GM23338 (cell line): ENCODE measurements around the gene FGGY. TPM values are rescaled to one million over a fixed set of nuclear protein-coding genes. Genes with fewer than 3 reads are reported as not detected.

Experiments used
- ATAC-seq: fragments of 200-7000 bp; cut with Tn5 transposase; 3 replicates; pipeline ENCODE4 v1.9.1; 2020
- DNase-seq: peaks from one replicate; pipeline ENCODE4 v3.0.0-alpha.2; 2015; ENCODE audit warnings: low spot score
- H2AFZ ChIP-seq: fragments of 200-600 bp; sonication (generic); 2 replicates; pipeline ENCODE4 v1.8.0; 2016; ENCODE audit warnings: antibody characterized with exemption, mild to moderate bottlenecking, moderate library complexity
- H3F3A ChIP-seq: fragments of 200-600 bp; sonication (generic); replicated peaks from 2 replicates; pipeline ENCODE4 v1.8.0; 2017; ENCODE audit warnings: antibody characterized with exemption, mixed run types, low read depth
- H3K27ac ChIP-seq: fragments of 200-600 bp; sonication (generic); 2 replicates; pipeline ENCODE4 v1.6.1; 2016; ENCODE audit warnings: low read depth
- H3K27me3 ChIP-seq: fragments of 200-600 bp; sonication (generic); 2 replicates; pipeline ENCODE4 v1.8.0; 2016; ENCODE audit warnings: mild to moderate bottlenecking, mixed run types, moderate library complexity; ENCODE audit not compliant: insufficient read depth
- H3K36me3 ChIP-seq: fragments of 200-600 bp; sonication (generic); 2 replicates; pipeline ENCODE4 v1.8.0; 2016; ENCODE audit warnings: mild to moderate bottlenecking; ENCODE audit not compliant: insufficient read depth
- H3K4me1 ChIP-seq: fragments of 200-600 bp; sonication (generic); 2 replicates; pipeline ENCODE4 v1.8.0; 2016; ENCODE audit warnings: mild to moderate bottlenecking, moderate library complexity; ENCODE audit not compliant: insufficient read depth
- H3K4me2 ChIP-seq: fragments of 200-600 bp; sonication (generic); 2 replicates; pipeline ENCODE4 v1.7.1; 2017; ENCODE audit warnings: mixed run types
- H3K4me3 ChIP-seq: fragments of 200-600 bp; sonication (generic); 2 replicates; pipeline ENCODE4 v1.6.1; 2016; ENCODE audit warnings: mixed run types
- H3K79me2 ChIP-seq: fragments of 200-600 bp; sonication (generic); replicated peaks from 2 replicates; pipeline ENCODE4 v1.8.0; 2017; ENCODE audit warnings: mild to moderate bottlenecking; ENCODE audit not compliant: insufficient read depth
- H3K9me2 ChIP-seq: fragments of 200-600 bp; sonication (generic); 2 replicates; pipeline ENCODE4 v1.8.0; 2017; ENCODE audit not compliant: insufficient read depth
- H4K20me1 ChIP-seq: fragments of 200-600 bp; sonication (generic); replicated peaks from 2 replicates; pipeline ENCODE4 v1.8.0; 2017; ENCODE audit warnings: mild to moderate bottlenecking; ENCODE audit not compliant: insufficient read depth
- H3K27ac Mint-ChIP-seq: 2 replicates; pipeline ENCODE4 v1.8.0; 2020; ENCODE audit warnings: inconsistent platforms, mild to moderate bottlenecking, moderate library complexity, mixed read lengths
- H3K27me3 Mint-ChIP-seq: 3 replicates; pipeline ENCODE4 v1.8.0; 2022; ENCODE audit warnings: low read depth, mild to moderate bottlenecking, moderate library complexity, mixed read lengths, inconsistent platforms; ENCODE audit not compliant: insufficient read depth, poor library complexity
- H3K36me3 Mint-ChIP-seq: 3 replicates; pipeline ENCODE4 v1.8.0; 2021; ENCODE audit warnings: low read depth, mild to moderate bottlenecking, inconsistent platforms, moderate library complexity, mixed read lengths
- H3K4me1 Mint-ChIP-seq: 3 replicates; pipeline ENCODE4 v1.8.0; 2020; ENCODE audit warnings: mild to moderate bottlenecking, inconsistent platforms, mixed read lengths
- H3K4me3 Mint-ChIP-seq: 3 replicates; pipeline ENCODE4 v1.8.0; 2021; ENCODE audit warnings: moderate library complexity, mild to moderate bottlenecking, inconsistent platforms, mixed read lengths
- H3K9me3 Mint-ChIP-seq: 3 replicates; pipeline ENCODE4 v1.8.0; 2020; ENCODE audit warnings: moderate library complexity, mild to moderate bottlenecking, inconsistent platforms, mixed read lengths
- CREB1 ChIP-seq: fragments of 250-450 bp; sonication (Bioruptor Pico); IDR thresholded peaks from 2 replicates; pipeline ENCODE4 v1.5.0; 2020; ENCODE audit warnings: low read depth, mild to moderate bottlenecking, moderate library complexity
- CTCF ChIP-seq, 2 experiments: fragments of 200-600 bp in 1 of 2; sonication (generic) in 1 of 2; conservative IDR thresholded peaks; 2 replicates each; pipeline versions ENCODE4 v1.5.1 to v1.6.1; 2016 to 2017; ENCODE audit warnings: antibody characterized with exemption in 2 of 2, low read depth in 2 of 2, mild to moderate bottlenecking in 2 of 2, moderate library complexity in 1 of 2
- ETS1 ChIP-seq: IDR thresholded peaks from 2 replicates; pipeline ENCODE4 v1.6.1; 2016; ENCODE audit warnings: antibody characterized with exemption
- JUNB ChIP-seq: IDR thresholded peaks from one replicate; pipeline ENCODE4 v1.6.1; 2016; ENCODE audit warnings: antibody characterized with exemption; ENCODE audit not compliant: unreplicated experiment
- POLR2AphosphoS5 ChIP-seq: IDR thresholded peaks from 2 replicates; pipeline ENCODE4 v1.6.1; 2016; ENCODE audit warnings: antibody characterized with exemption, low read depth
- REST ChIP-seq: IDR thresholded peaks from one replicate; pipeline ENCODE4 v1.6.1; 2018; ENCODE audit warnings: antibody characterized with exemption; ENCODE audit not compliant: unreplicated experiment
- STAT1 ChIP-seq: IDR thresholded peaks from one replicate; pipeline ENCODE4 v1.6.1; 2016; ENCODE audit warnings: antibody characterized with exemption; ENCODE audit not compliant: unreplicated experiment
- ZNF114 ChIP-seq: fragments of 250-450 bp; sonication (Bioruptor Pico); IDR thresholded peaks from 2 replicates; pipeline ENCODE4 v1.5.0; 2020; ENCODE audit warnings: mild to moderate bottlenecking, moderate library complexity
- ZNF462 ChIP-seq: fragments of 250-450 bp; sonication (Bioruptor Pico); IDR thresholded peaks from 2 replicates; pipeline ENCODE4 v1.5.0; 2020; ENCODE audit warnings: mild to moderate bottlenecking, moderate library complexity
- polyA plus RNA-seq: library from polyadenylated mRNA; unstranded; fragments of >200 nt; fragmentation: Nextera tagmentation; extraction: Ambion mirVana; gene quantifications from 2 replicates; pipeline ENCODE4 v1.2.1, GENCODE V29; 2016
- total RNA-seq: library from RNA; depleted of rRNA; stranded (reverse); fragments of >200 nt; shearing (Covaris generic); gene quantifications from 2 replicates; pipeline ENCODE4 v1.2.3, GENCODE V29; 2014

Gene FGGY
- total and polyA plus RNA-seq, 2 experiments from 2014 or later, result 10.9 to 21.4 TPM

GRCh38 chr1:59279645-59280044 lies 17.2 kb upstream of the FGGY start:
- H3K27ac Mint-ChIP-seq, result no peak overlapping the region
- H3K27ac ChIP-seq, result no peak overlapping the region
- peaks cover 5% of the 10 kb centered on the region; the same call in 1 of the 2 replicates for H3K9me2 ChIP-seq
- no peak for TF ChIP-seq ETS1
- TF ChIP-seq REST, result no peak
- TF ChIP-seq CTCF (conservative IDR thresholded peaks at IDR 0.05; ENCODE audit: low read depth in 2 of 2), result no peak
- TF ChIP-seq STAT1, result no peak
- no peak for TF ChIP-seq CREB1 (CRISPR knock-in tag)
- TF ChIP-seq POLR2AphosphoS5, result no peak
- TF ChIP-seq JUNB, result no peak
- TF ChIP-seq ZNF114 (CRISPR knock-in tag), result no peak
- no peak for TF ChIP-seq ZNF462 (CRISPR knock-in tag)
- no peak overlapping the region for H3K4me2 ChIP-seq
- H3K4me1 ChIP-seq, result no peaks in the 10 kb centered on the region
- H3K79me2 ChIP-seq, result no peaks in the 10 kb centered on the region
- H2AFZ ChIP-seq, result no peak overlapping the region
- H3K4me3 ChIP-seq, result no peak overlapping the region
- ATAC-seq (no peak), DNase-seq (no peak)
- H3K36me3 Mint-ChIP-seq, result no peaks in the 10 kb centered on the region
- no peaks in the 10 kb centered on the region for H3K36me3 ChIP-seq
- H3K9me3 Mint-ChIP-seq, result no peaks in the 10 kb centered on the region
- H4K20me1 ChIP-seq, result no peaks in the 10 kb centered on the region
- no peaks in the 10 kb centered on the region for H3K4me1 Mint-ChIP-seq
- no peaks in the 10 kb centered on the region for H3F3A ChIP-seq
- H3K27me3 ChIP-seq, result no peaks in the 10 kb centered on the region
- no peaks in the 10 kb centered on the region for H3K27me3 Mint-ChIP-seq
- no peak overlapping the region for H3K4me3 Mint-ChIP-seq
